Activated naive CD8-positive, alpha-beta T cell treated with anti-CD3 and anti-CD28 coated beads for 36 hours (primary cell): ENCODE data around the gene PAXIP1. TPM values are rescaled to one million over a fixed set of nuclear protein-coding genes. Genes with fewer than 3 reads are reported as not detected.

Experiments
- DNase-seq: peaks from one replicate; pipeline ENCODE4 v3.0.0; 2021
- H3K27ac Mint-ChIP-seq: one replicate; pipeline ENCODE4 v1.8.0; 2022; ENCODE audit warnings: mild to moderate bottlenecking, moderate library complexity, mixed read lengths
- H3K27me3 Mint-ChIP-seq: one replicate; pipeline ENCODE4 v1.8.0; 2022; ENCODE audit warnings: mild to moderate bottlenecking, mixed read lengths
- H3K36me3 Mint-ChIP-seq: one replicate; pipeline ENCODE4 v1.8.0; 2021; ENCODE audit warnings: mild to moderate bottlenecking, mixed read lengths
- H3K4me1 Mint-ChIP-seq: one replicate; pipeline ENCODE4 v1.8.0; 2021; ENCODE audit warnings: mixed read lengths
- H3K4me3 Mint-ChIP-seq: one replicate; pipeline ENCODE4 v1.8.0; 2022; ENCODE audit warnings: mild to moderate bottlenecking, moderate library complexity, mixed read lengths
- H3K9me3 Mint-ChIP-seq: one replicate; pipeline ENCODE4 v1.8.0; 2022; ENCODE audit warnings: mixed read lengths
- total RNA-seq, 2 experiments: library from RNA; stranded (reverse); gene quantifications; one replicate each; pipeline ENCODE4 v1.2.3, GENCODE V29; 2021

Gene PAXIP1
- total RNA-seq, 2 experiments from 2014 or later: 28.1 to 30.0 TPM

DNA sequence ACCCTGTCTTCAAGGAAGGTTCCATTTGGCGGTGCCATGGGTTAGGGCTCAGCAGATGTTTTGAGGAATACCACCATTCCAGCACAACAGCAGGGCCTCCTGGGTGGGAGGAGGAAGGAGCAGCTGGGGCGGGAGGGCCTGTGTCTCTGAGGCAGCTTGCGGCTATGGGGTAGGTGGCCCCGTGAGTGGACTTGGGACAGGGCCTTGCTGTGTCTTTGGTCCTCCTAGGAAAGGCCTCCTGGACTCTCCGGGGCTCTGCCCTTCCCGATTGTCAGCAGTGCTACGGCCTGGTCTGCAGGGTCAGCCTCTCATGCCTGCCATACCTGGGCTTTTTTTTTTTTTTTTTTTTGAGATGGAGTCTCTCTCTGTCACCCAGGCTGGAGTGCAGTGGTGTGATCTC lies 96.7 kb downstream of the PAXIP1 start:
- Mint-ChIP-seq H3K27me3 (peaks cover 6% of the 10 kb centered on the region), H3K4me3 (no peak overlapping the region), H3K4me1 (no peaks in the 10 kb centered on the region), H3K27ac (no peak overlapping the region), H3K36me3 (no peaks in the 10 kb centered on the region), H3K9me3 (no peaks in the 10 kb centered on the region)
- no peak for DNase-seq

DNA sequence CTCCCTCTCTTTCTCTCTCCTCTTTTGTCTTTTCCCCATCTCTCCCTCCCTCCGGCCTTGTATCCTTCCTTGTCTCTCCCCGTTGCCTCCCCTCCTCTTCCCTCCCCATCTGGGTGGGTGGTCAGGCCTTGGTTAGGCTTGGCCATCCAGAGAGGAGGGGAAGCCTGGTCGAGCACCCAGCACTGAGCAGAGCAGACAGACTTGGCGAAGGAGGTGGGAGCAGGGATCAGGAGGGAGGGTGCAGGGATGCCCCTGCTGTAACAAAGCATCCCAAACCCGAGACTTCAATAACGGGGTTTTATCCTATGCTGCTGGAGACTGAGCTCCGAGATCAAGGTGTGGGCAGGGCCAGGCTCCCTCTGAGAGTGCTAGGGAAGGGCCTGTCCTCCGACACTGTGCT lies 97.3 kb downstream of the PAXIP1 start:
- no peak overlapping the region for H3K4me3 Mint-ChIP-seq

DNA sequence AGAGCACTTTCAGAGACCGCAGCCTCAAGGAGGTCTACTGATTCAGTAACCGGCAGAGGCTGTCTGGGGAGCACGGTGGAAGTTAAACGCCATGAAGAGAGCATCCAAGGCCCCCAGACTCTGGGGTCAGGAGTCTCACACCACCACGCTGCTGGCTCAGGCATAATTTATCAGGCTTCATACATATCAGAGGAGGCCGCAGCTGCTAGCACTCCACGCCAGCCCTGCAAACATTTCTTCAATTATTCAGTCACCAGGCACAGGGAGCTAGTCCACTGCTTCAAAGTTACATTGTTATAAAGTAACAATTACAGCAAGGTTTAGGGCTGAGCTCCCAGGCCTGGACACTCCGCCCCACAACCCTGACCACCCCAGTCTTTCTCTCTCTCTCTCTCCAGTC lies 97.8 kb downstream of the PAXIP1 start:
- Mint-ChIP-seq H3K27ac (no peak overlapping the region), H3K27me3 (peaks cover 6% of the 10 kb centered on the region), H3K36me3 (no peaks in the 10 kb centered on the region), H3K4me1 (no peaks in the 10 kb centered on the region), H3K9me3 (no peaks in the 10 kb centered on the region), H3K4me3 (no peak overlapping the region)
- DNase-seq: no peak

More for the DNA sequence above, 97.3 kb downstream of the PAXIP1 start:
- DNase-seq: no peak
- H3K27ac Mint-ChIP-seq: no peak overlapping the region
- H3K9me3 Mint-ChIP-seq: no peaks in the 10 kb centered on the region
- H3K27me3 Mint-ChIP-seq: peaks cover 6% of the 10 kb centered on the region
- no peaks in the 10 kb centered on the region for H3K36me3 Mint-ChIP-seq
- H3K4me1 Mint-ChIP-seq: no peaks in the 10 kb centered on the region

DNA sequence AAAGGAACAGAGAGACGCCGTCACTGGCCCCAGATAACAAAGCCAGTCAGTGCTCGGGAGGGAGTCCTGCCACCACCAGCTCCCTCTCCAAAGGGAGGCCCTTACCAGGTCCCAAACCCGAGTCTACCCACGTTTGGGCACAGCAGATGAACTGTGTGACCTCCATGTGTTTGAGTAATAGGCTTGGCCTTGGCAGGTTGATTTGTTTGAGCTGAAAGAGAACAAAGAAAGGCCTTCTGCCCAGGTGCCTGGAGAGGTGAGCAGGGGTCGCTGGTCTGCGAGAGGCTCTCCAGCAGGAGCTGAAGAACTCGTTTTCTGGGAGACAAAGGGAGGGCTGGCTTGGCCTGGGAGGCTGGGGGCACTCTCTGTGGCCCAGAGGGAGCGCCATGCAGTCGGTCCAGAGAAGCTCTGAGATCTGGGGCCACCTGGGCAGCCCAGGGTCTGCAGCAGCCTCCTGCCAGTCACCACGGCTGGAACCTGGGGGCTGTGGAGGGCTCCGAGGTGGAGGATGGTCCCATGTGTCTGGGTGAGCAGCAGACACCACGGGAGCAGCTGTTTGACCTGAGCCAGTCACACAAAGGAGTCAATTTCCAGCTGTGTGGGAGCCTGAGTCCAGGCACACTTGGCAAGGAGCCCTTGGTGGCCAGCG lies 99.7 kb downstream of the PAXIP1 start:
- H3K4me1 Mint-ChIP-seq: no peaks in the 10 kb centered on the region
- H3K36me3 Mint-ChIP-seq: no peaks in the 10 kb centered on the region
- no peaks in the 10 kb centered on the region for H3K27me3 Mint-ChIP-seq
- H3K4me3 Mint-ChIP-seq: no peak overlapping the region
- no peaks in the 10 kb centered on the region for H3K9me3 Mint-ChIP-seq
- H3K27ac Mint-ChIP-seq: no peak overlapping the region
- no peak for DNase-seq

DNA sequence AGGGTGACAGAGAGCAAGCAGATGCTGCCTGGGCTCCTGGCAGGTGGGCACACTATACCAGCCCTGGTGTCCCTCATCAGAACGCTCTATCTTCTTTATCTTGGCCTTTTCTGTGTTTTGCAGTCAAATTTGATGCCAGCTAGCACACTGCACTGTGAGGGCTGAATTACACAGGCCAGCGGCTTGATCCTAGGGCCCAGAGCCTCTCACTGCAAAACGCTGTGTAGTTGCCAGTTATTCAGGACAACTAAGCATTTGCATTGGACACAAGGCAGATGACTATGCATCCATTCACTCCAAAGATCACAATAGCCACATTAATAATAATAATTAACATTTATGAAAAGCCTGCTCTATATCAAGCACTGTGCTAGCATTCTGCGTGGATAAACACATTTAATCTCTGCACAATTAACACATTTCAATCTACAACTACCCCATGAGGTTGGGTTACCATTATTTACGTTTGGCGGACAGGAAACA lies 100.3 kb downstream of the PAXIP1 start:
- Mint-ChIP-seq H3K9me3 (no peaks in the 10 kb centered on the region), H3K27ac (no peak overlapping the region), H3K4me1 (no peaks in the 10 kb centered on the region), H3K4me3 (no peak overlapping the region), H3K36me3 (no peaks in the 10 kb centered on the region), H3K27me3 (no peaks in the 10 kb centered on the region)
- no peak for DNase-seq

DNA sequence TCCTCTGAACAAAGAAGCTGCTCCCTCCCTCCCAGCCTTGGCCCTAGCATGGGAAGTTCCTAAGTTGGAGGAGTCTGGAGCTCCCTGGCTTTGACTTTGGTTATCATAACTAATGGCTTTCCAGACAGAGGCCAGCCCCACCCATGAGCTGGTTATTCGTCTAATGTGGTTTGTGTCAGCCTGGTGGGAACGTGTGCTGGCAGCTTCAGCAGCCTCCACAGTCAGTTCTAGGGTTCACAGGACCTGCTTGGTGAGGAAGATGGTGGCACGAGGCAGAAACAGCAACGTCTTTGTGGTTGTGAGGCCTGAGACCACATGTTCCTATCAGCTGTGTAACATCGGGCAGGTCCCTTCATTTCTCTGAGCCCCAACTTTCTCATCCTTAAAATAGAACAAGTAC lies 103.1 kb downstream of the PAXIP1 start:
- H3K36me3 Mint-ChIP-seq: no peaks in the 10 kb centered on the region
- H3K4me1 Mint-ChIP-seq: no peaks in the 10 kb centered on the region

DNA sequence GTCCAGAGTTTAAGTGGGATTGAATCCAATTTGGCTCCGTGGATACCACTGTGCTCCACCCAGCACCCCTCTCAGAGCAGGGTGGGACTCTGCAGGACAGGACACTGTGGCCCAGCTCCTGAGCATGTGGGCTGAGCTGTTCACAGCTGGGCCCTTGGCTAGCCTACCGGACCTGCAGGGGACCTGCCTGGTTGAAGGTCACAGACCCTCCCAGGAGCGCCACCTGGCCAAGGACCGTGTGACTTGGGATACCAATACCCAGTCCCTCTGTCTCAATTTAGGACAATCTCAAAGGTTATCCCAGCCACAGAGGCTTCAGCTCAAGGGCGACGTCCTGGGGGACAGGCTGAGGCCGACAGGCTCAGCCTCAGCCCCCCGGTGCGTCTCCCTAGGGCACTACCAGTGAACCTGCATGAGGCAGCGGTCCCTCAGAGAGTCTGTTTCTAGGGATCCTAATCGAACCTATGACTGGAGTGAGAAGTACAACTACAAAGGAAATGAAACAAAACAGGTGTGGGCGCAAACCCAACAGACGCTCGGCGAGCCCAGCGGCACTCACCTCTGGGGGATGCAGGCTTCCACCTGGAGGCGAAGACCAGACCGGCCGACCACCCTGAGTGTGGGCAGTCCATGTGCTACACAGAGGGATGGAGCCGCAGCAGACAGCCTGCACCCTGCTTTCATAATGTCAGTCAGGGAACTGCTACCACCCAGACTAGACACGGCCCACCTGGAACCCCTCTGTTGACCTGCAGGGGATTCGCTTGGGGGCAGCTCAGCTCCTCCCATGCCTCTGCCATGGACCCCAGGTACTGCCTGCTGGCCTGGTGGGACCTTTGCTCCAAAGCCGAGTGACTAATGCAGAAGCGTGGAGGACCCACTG lies 103.7 kb downstream of the PAXIP1 start:
- no peaks in the 10 kb centered on the region for H3K4me1 Mint-ChIP-seq
- H3K27ac Mint-ChIP-seq: no peak overlapping the region
- no peaks in the 10 kb centered on the region for H3K9me3 Mint-ChIP-seq
- H3K36me3 Mint-ChIP-seq: no peaks in the 10 kb centered on the region
- H3K27me3 Mint-ChIP-seq: no peaks in the 10 kb centered on the region
- H3K4me3 Mint-ChIP-seq: no peak overlapping the region
- no peak for DNase-seq

More for the DNA sequence above, 103.1 kb downstream of the PAXIP1 start:
- H3K27me3 Mint-ChIP-seq: no peaks in the 10 kb centered on the region
- DNase-seq: no peak
- no peak overlapping the region for H3K4me3 Mint-ChIP-seq
- H3K27ac Mint-ChIP-seq: no peak overlapping the region
- no peaks in the 10 kb centered on the region for H3K9me3 Mint-ChIP-seq

DNA sequence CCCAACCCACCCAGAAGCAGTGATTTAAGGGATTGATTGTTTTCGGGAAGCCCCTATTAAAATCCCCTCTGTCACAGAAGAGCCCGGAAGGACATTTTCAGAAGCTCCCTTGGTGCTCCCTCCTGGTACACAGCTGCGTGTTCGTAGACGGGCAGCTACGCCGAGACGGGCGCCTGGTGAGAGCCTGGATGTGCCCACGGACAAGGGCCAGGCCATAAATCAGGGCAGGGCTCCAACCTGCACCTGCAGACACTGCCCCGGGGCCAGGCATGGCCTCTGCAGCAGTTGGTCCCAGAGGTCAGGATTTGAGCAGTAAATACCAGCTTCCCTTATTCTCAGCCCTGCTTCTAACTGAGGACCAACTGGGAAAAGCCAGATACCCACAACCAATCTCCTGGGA lies 106.8 kb downstream of the PAXIP1 start:
- H3K4me3 Mint-ChIP-seq: no peak overlapping the region
- DNase-seq: no peak
- no peaks in the 10 kb centered on the region for H3K27me3 Mint-ChIP-seq
- no peak overlapping the region for H3K27ac Mint-ChIP-seq
- no peaks in the 10 kb centered on the region for H3K9me3 Mint-ChIP-seq
- no peaks in the 10 kb centered on the region for H3K4me1 Mint-ChIP-seq
- H3K36me3 Mint-ChIP-seq: no peaks in the 10 kb centered on the region

Other genes starting within 250 kb of the PAXIP1 start
- gene HTR5A, start 67.2 kb upstream of the PAXIP1 start, total RNA-seq: not detected